ENCODE data around the gene PCDHGA9.

GRCh38 chr5:141403387-141403786 is 809 bp downstream of the PCDHGA9 start:
- TF ChIP-seq EZH2 (IDR thresholded peaks at IDR 0.05; ENCODE audit: insufficient read depth, poor library complexity, severe bottlenecking) (no peak), EZH2phosphoT487 (IDR thresholded peaks at IDR 0.05; ENCODE audit: insufficient read depth, low read depth) (no peak)

Data from GM23248 (cell line).